ENCODE data around the gene NDUFA12. TPM values are rescaled to one million over a fixed set of nuclear protein-coding genes. Genes with fewer than 3 reads are reported as not detected.

NDUFA12 gene
- total and polyA plus RNA-seq, 2 of the 13 experiments (the other 11 are each of a cell fraction or from before 2014, with no cell fraction given), result 101 to 173 TPM

- TF ChIP-seq ZSCAN22 (CRISPR knock-in tag; IDR thresholded peaks at IDR 0.05) (no peak), ZGPAT (CRISPR knock-in tag; IDR thresholded peaks at IDR 0.05) (no peak), AFF4 (CRISPR knock-in tag; IDR thresholded peaks at IDR 0.05) (no peak), ZUFSP (CRISPR knock-in tag; IDR thresholded peaks at IDR 0.05; ENCODE audit: borderline replicate concordance) (no peak), MLXIP (CRISPR knock-in tag; IDR thresholded peaks at IDR 0.05; ENCODE audit: borderline replicate concordance) (no peak), MTF1 (CRISPR knock-in tag; IDR thresholded peaks at IDR 0.05) (no peak), NR3C1 (CRISPR knock-in tag; IDR thresholded peaks at IDR 0.05) (no peak), FOXP4 (CRISPR knock-in tag; IDR thresholded peaks at IDR 0.05) (no peak), ZNF569 (CRISPR knock-in tag; IDR thresholded peaks at IDR 0.05; ENCODE audit: borderline replicate concordance) (no peak), ZNF891 (CRISPR knock-in tag; IDR thresholded peaks at IDR 0.05) (no peak), NFKBIZ (CRISPR knock-in tag; IDR thresholded peaks at IDR 0.05) (no peak), FOXP1 (IDR thresholded peaks at IDR 0.05) (no peak), FOXP1 (CRISPR knock-in tag; IDR thresholded peaks at IDR 0.05) (no peak)
Measured at GRCh38 chr12:95034750-95035149, 31.3 kb upstream of the NDUFA12 start (continued).
